ENCODE results near the gene CNTNAP5.

- TF ChIP-seq CTCF (IDR thresholded peaks at IDR 0.05) = no peak
- no peak for TF ChIP-seq EZH2 (IDR thresholded peaks at IDR 0.05; ENCODE audit: borderline replicate concordance, insufficient read depth, low read depth, low read length, poor library complexity, severe bottlenecking)
These were observed 638.0 kb downstream of the CNTNAP5 start for GRCh38 chr2:124662946-124663644.
